MCF 10A (cell line): ENCODE measurements around the gene SOX6. TPM values are rescaled to one million over a fixed set of nuclear protein-coding genes. Genes with fewer than 3 reads are reported as not detected.

Experiments
- BruUV-seq: library from RNA; stranded (reverse); fragments of 400-500 nt; replicated peaks from 2 replicates; lab custom pipeline; 2021; lab: Mats Ljungman, UMichigan
- CTCF ChIA-PET: fragments of 300-600 bp; sonication (Branson Sonifier 250); formaldehyde crosslinking; extraction: SDS; loops from one replicate; lab custom pipeline; 2021; ENCODE audit warnings: antibody characterized with exemption, inconsistent platforms; lab: Yijun Ruan, JAX
- POLR2A ChIA-PET: fragments of 300-600, 350-650 bp; sonication (Branson Sonifier 250); formaldehyde crosslinking; extraction: SDS; loops from one replicate; lab custom pipeline; 2020; ENCODE audit warnings: antibody characterized with exemption, inconsistent platforms; lab: Yijun Ruan, JAX
- DNase-seq: peaks from one replicate; pipeline ENCODE4 v3.0.0-alpha.2; 2018; ENCODE audit not compliant: unreplicated experiment
- H3K27ac Mint-ChIP-seq: one replicate; pipeline ENCODE4 v1.8.0; 2022; ENCODE audit warnings: mild to moderate bottlenecking, low read depth, mixed read lengths; ENCODE audit not compliant: unreplicated experiment
- H3K27me3 Mint-ChIP-seq: one replicate; pipeline ENCODE4 v1.8.0; 2022; ENCODE audit warnings: mixed read lengths; ENCODE audit not compliant: insufficient read depth, unreplicated experiment
- H3K36me3 Mint-ChIP-seq: one replicate; pipeline ENCODE4 v1.8.0; 2022; ENCODE audit warnings: mild to moderate bottlenecking, moderate library complexity, mixed read lengths; ENCODE audit not compliant: insufficient read depth, unreplicated experiment
- H3K4me1 Mint-ChIP-seq: one replicate; pipeline ENCODE4 v1.8.0; 2022; ENCODE audit warnings: mixed read lengths; ENCODE audit not compliant: insufficient read depth, unreplicated experiment
- H3K4me3 Mint-ChIP-seq: one replicate; pipeline ENCODE4 v1.8.0; 2022; ENCODE audit warnings: mild to moderate bottlenecking, moderate library complexity, mixed read lengths; ENCODE audit not compliant: unreplicated experiment
- H3K9me3 Mint-ChIP-seq: one replicate; pipeline ENCODE4 v1.8.0; 2022; ENCODE audit warnings: mixed read lengths; ENCODE audit not compliant: unreplicated experiment
- CTCF ChIP-seq: fragments of 200-600 bp; IDR thresholded peaks from one replicate; pipeline ENCODE4 v1.8.0; 2022; ENCODE audit warnings: antibody characterized with exemption, mild to moderate bottlenecking; ENCODE audit not compliant: unreplicated experiment
- intact Hi-C: fragments of 100-400 bp; cut with micrococcal nuclease; formaldehyde crosslinking; loops from 2 replicates; pipeline ENCODE4 v1.14.1; 2022
- total RNA-seq: library from RNA; stranded (reverse); gene quantifications from 2 replicates; pipeline ENCODE4 v1.2.3, GENCODE V29; 2022

The SOX6 gene
- total RNA-seq, 1 experiment from 2014 or later = 6.4 TPM

- no peaks in the 10 kb centered on the region for H3K36me3 Mint-ChIP-seq
- POLR2A ChIA-PET = no interaction called here
- CTCF ChIA-PET = no interaction called here
- H3K4me3 Mint-ChIP-seq = no peak overlapping the region
- intact Hi-C loops = no loop called here
- no peaks in the 10 kb centered on the region for H3K9me3 Mint-ChIP-seq
- DNase-seq = no peak
- TF ChIP-seq CTCF = no peak
- H3K27me3 Mint-ChIP-seq = no peaks in the 10 kb centered on the region
- no peaks in the 10 kb centered on the region for H3K4me1 Mint-ChIP-seq
- no TSS peak for BruUV-seq
- H3K27ac Mint-ChIP-seq = no peak overlapping the region
Measured at GRCh38 chr11:16011396-16011795, 344.9 kb downstream of the SOX6 start.

- no peak overlapping the region for H3K27ac Mint-ChIP-seq
- no peaks in the 10 kb centered on the region for H3K9me3 Mint-ChIP-seq
- CTCF ChIA-PET = no interaction called here
- no peak overlapping the region for H3K4me3 Mint-ChIP-seq
- no peaks in the 10 kb centered on the region for H3K27me3 Mint-ChIP-seq
- no peaks in the 10 kb centered on the region for H3K4me1 Mint-ChIP-seq
- POLR2A ChIA-PET = no interaction called here
- TF ChIP-seq CTCF = no peak
- intact Hi-C loops = no loop called here
- H3K36me3 Mint-ChIP-seq = no peaks in the 10 kb centered on the region
- DNase-seq = no peak
- no TSS peak for BruUV-seq
Measured at GRCh38 chr11:16009021-16009420, 347.3 kb downstream of the SOX6 start.

GRCh38 chr11:16007514-16007913, 348.8 kb downstream of the SOX6 start:
- Mint-ChIP-seq H3K27me3 (no peaks in the 10 kb centered on the region), H3K4me3 (no peak overlapping the region), H3K9me3 (no peaks in the 10 kb centered on the region), H3K27ac (no peak overlapping the region), H3K4me1 (no peaks in the 10 kb centered on the region), H3K36me3 (no peaks in the 10 kb centered on the region)
- TF ChIP-seq CTCF = no peak
- ChIA-PET CTCF (no interaction called here), POLR2A (interaction anchor here (0.6 kb wide), 2 partner anchors 39 to 58 kb away, joined by 3 to 5 read pairs; no protein-coding TSS in a partner anchor)
- intact Hi-C loops = no loop called here
- no TSS peak for BruUV-seq
- no peak for DNase-seq

GRCh38 chr11:16002942-16003341, 353.4 kb downstream of the SOX6 start:
- ChIA-PET CTCF (interaction anchor here (1.4 kb wide), 1 partner anchor 26 kb away, joined by 5 read pairs; no protein-coding TSS in a partner anchor), POLR2A (interaction anchor here (0.6 to 2.0 kb wide), 3 partner anchors 34 to 787 kb away, joined by 3 to 19 read pairs (median 4); no protein-coding TSS in a partner anchor)
- intact Hi-C loops = loop anchor here (1.0 kb wide), 1 partner anchor 33 kb away; no protein-coding TSS in a partner anchor
- no peaks in the 10 kb centered on the region for H3K9me3 Mint-ChIP-seq
- no peak overlapping the region for H3K27ac Mint-ChIP-seq
- no peak overlapping the region for H3K4me3 Mint-ChIP-seq
- TF ChIP-seq CTCF = no peak
- peaks cover 21% of the 10 kb centered on the region for H3K4me1 Mint-ChIP-seq
- DNase-seq = no peak
- H3K27me3 Mint-ChIP-seq = no peaks in the 10 kb centered on the region
- BruUV-seq = no TSS peak
- peaks cover 10% of the 10 kb centered on the region for H3K36me3 Mint-ChIP-seq
